SK-N-SH treated with all-trans-retinoic acid at 6 μM for 48 hours (cell line): ENCODE measurements around the gene KCTD5.

ENCODE experiments used
- ATAC-seq: fragments of 200-7000 bp; cut with Tn5 transposase; 3 replicates; pipeline ENCODE4 v1.9.1; 2020; ENCODE audit warnings: mild to moderate bottlenecking, moderate library complexity
- ARNTL ChIP-seq: fragments of 450-650 bp; formaldehyde crosslinking; IDR thresholded peaks from 2 replicates; pipeline ENCODE4 v1.5.0; 2020; ENCODE audit warnings: low read depth, mild to moderate bottlenecking, moderate library complexity, borderline replicate concordance
- BACH2 ChIP-seq: fragments of 250-450 bp; sonication (Bioruptor Pico); IDR thresholded peaks from 2 replicates; pipeline ENCODE4 v1.9.0; 2021; ENCODE audit warnings: mild to moderate bottlenecking, borderline replicate concordance
- CSDC2 ChIP-seq: fragments of 250-450 bp; sonication (Bioruptor Pico); IDR thresholded peaks from 2 replicates; pipeline ENCODE4 v1.5.0; 2020; ENCODE audit warnings: mild to moderate bottlenecking, moderate library complexity
- GLIS3 ChIP-seq: fragments of 250-450 bp; sonication (Bioruptor Pico); IDR thresholded peaks from 2 replicates; pipeline ENCODE4 v1.5.0; 2020; ENCODE audit warnings: mild to moderate bottlenecking, moderate library complexity
- ISL1 ChIP-seq: fragments of 250-450 bp; sonication (Bioruptor Pico); IDR thresholded peaks from 2 replicates; pipeline ENCODE4 v2.1.2; 2022; ENCODE audit warnings: mild to moderate bottlenecking, moderate library complexity
- POU6F1 ChIP-seq: fragments of 250-450 bp; sonication (Bioruptor Pico); IDR thresholded peaks from 2 replicates; pipeline ENCODE4 v1.8.0; 2021; ENCODE audit warnings: low read depth, mild to moderate bottlenecking, moderate library complexity, borderline replicate concordance
- PPARA ChIP-seq: fragments of 250-450 bp; sonication (Bioruptor Pico); IDR thresholded peaks from 2 replicates; pipeline ENCODE4 v1.5.0; 2020; ENCODE audit warnings: mild to moderate bottlenecking, borderline replicate concordance
- RARB ChIP-seq: fragments of 250-450 bp; sonication (Bioruptor Pico); IDR thresholded peaks from 2 replicates; pipeline ENCODE4 v1.8.0; 2021; ENCODE audit warnings: mild to moderate bottlenecking, moderate library complexity
- SNAI2 ChIP-seq: fragments of 250-450 bp; sonication (Bioruptor Pico); IDR thresholded peaks from 2 replicates; pipeline ENCODE4 v1.5.0; 2020; ENCODE audit warnings: mild to moderate bottlenecking, moderate library complexity
- TCF4 ChIP-seq: fragments of 250-450 bp; sonication (Bioruptor Pico); IDR thresholded peaks from 2 replicates; pipeline ENCODE4 v1.8.0; 2021; ENCODE audit warnings: mild to moderate bottlenecking, moderate library complexity, borderline replicate concordance
- TOX ChIP-seq: fragments of 250-450 bp; sonication (Bioruptor Pico); IDR thresholded peaks from 2 replicates; pipeline ENCODE4 v1.8.0; 2021; ENCODE audit warnings: mild to moderate bottlenecking, moderate library complexity, borderline replicate concordance
- ZC3H10 ChIP-seq: fragments of 250-450 bp; sonication (Bioruptor Pico); IDR thresholded peaks from 2 replicates; pipeline ENCODE4 v1.5.1; 2021; ENCODE audit warnings: mild to moderate bottlenecking, moderate library complexity
- ZFP30 ChIP-seq: fragments of 450-650 bp; formaldehyde crosslinking; IDR thresholded peaks from 2 replicates; pipeline ENCODE4 v1.5.0; 2022; ENCODE audit warnings: mild to moderate bottlenecking, moderate library complexity
- ZNF70 ChIP-seq: fragments of 450-650 bp; formaldehyde crosslinking; IDR thresholded peaks from 2 replicates; pipeline ENCODE4 v1.5.0; 2020; ENCODE audit warnings: mild to moderate bottlenecking, moderate library complexity
- ZNF8 ChIP-seq: fragments of 450-650 bp; formaldehyde crosslinking; IDR thresholded peaks from 2 replicates; pipeline ENCODE4 v1.5.0; 2020; ENCODE audit warnings: mild to moderate bottlenecking, moderate library complexity
- TF ChIP-seq, protein P1 (sequence below): fragments of 250-450 bp; sonication (Bioruptor Pico); IDR thresholded peaks from 2 replicates; pipeline ENCODE4 v1.5.0; 2020; ENCODE audit warnings: mild to moderate bottlenecking, moderate library complexity
- TF ChIP-seq, protein P2 (sequence below): fragments of 250-450 bp; sonication (Bioruptor Pico); IDR thresholded peaks from 2 replicates; pipeline ENCODE4 v1.5.1; 2020; ENCODE audit warnings: low read depth, mild to moderate bottlenecking, moderate library complexity
- TF ChIP-seq, protein P3 (sequence below): fragments of 250-450 bp; sonication (Bioruptor Pico); IDR thresholded peaks from 2 replicates; pipeline ENCODE4 v1.5.1; 2021; ENCODE audit warnings: mild to moderate bottlenecking, moderate library complexity
- TF ChIP-seq, protein P4 (sequence below): fragments of 250-450 bp; sonication (Bioruptor Pico); IDR thresholded peaks from 2 replicates; pipeline ENCODE4 v1.8.0; 2020; ENCODE audit warnings: mild to moderate bottlenecking, moderate library complexity, borderline replicate concordance

Gene KCTD5

GRCh38 chr16:2701713-2702437 is 19.6 kb downstream of the KCTD5 start:
- ATAC-seq: no peak
- no peak for TF ChIP-seq PPARA

DNA sequence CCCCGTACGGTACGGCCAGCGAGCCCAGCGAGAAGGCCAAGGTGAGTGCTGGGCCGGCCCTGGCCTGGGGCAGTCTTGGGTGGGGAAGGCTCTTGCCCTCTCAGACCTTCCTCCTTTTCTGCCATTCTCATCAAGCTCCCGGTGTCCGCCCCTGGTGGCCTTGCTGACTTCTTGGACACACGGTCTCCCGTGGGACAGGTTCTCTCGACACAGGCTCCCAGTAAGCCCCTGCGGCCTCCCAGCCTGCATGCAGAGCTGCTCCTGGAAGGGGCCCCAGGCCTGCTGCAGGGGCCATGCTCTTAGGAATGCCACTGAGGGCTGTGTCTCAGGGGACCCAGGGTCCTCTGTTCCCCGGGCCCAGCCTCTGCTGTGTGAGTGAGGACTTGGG is 20.1 kb downstream of the KCTD5 start:
- ATAC-seq: no peak
- TF ChIP-seq POU6F1 (CRISPR knock-in tag): no peak
- TF ChIP-seq, protein P1, sequence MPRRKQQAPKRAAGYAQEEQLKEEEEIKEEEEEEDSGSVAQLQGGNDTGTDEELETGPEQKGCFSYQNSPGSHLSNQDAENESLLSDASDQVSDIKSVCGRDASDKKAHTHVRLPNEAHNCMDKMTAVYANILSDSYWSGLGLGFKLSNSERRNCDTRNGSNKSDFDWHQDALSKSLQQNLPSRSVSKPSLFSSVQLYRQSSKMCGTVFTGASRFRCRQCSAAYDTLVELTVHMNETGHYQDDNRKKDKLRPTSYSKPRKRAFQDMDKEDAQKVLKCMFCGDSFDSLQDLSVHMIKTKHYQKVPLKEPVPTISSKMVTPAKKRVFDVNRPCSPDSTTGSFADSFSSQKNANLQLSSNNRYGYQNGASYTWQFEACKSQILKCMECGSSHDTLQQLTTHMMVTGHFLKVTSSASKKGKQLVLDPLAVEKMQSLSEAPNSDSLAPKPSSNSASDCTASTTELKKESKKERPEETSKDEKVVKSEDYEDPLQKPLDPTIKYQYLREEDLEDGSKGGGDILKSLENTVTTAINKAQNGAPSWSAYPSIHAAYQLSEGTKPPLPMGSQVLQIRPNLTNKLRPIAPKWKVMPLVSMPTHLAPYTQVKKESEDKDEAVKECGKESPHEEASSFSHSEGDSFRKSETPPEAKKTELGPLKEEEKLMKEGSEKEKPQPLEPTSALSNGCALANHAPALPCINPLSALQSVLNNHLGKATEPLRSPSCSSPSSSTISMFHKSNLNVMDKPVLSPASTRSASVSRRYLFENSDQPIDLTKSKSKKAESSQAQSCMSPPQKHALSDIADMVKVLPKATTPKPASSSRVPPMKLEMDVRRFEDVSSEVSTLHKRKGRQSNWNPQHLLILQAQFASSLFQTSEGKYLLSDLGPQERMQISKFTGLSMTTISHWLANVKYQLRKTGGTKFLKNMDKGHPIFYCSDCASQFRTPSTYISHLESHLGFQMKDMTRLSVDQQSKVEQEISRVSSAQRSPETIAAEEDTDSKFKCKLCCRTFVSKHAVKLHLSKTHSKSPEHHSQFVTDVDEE (CRISPR knock-in tag): no peak

GRCh38 chr16:2702871-2703745 is 20.8 kb downstream of the KCTD5 start:
- no peak for TF ChIP-seq RARB
- TF ChIP-seq ZFP30 (CRISPR knock-in tag): no peak
- no peak for TF ChIP-seq ZC3H10 (CRISPR knock-in tag)
- no peak for TF ChIP-seq ARNTL (CRISPR knock-in tag)
- TF ChIP-seq, protein P2, sequence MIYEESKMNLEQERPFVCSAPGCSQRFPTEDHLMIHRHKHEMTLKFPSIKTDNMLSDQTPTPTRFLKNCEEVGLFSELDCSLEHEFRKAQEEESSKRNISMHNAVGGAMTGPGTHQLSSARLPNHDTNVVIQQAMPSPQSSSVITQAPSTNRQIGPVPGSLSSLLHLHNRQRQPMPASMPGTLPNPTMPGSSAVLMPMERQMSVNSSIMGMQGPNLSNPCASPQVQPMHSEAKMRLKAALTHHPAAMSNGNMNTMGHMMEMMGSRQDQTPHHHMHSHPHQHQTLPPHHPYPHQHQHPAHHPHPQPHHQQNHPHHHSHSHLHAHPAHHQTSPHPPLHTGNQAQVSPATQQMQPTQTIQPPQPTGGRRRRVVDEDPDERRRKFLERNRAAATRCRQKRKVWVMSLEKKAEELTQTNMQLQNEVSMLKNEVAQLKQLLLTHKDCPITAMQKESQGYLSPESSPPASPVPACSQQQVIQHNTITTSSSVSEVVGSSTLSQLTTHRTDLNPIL: no peak
- TF ChIP-seq GLIS3 (CRISPR knock-in tag): no peak
- no peak for TF ChIP-seq CSDC2
- TF ChIP-seq ZNF8 (CRISPR knock-in tag): no peak
- TF ChIP-seq, protein P3, sequence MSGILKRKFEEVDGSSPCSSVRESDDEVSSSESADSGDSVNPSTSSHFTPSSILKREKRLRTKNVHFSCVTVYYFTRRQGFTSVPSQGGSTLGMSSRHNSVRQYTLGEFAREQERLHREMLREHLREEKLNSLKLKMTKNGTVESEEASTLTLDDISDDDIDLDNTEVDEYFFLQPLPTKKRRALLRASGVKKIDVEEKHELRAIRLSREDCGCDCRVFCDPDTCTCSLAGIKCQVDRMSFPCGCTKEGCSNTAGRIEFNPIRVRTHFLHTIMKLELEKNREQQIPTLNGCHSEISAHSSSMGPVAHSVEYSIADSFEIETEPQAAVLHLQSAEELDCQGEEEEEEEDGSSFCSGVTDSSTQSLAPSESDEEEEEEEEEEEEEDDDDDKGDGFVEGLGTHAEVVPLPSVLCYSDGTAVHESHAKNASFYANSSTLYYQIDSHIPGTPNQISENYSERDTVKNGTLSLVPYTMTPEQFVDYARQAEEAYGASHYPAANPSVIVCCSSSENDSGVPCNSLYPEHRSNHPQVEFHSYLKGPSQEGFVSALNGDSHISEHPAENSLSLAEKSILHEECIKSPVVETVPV (CRISPR knock-in tag): no peak
- TF ChIP-seq SNAI2 (CRISPR knock-in tag): no peak
- ATAC-seq: no peak

DNA sequence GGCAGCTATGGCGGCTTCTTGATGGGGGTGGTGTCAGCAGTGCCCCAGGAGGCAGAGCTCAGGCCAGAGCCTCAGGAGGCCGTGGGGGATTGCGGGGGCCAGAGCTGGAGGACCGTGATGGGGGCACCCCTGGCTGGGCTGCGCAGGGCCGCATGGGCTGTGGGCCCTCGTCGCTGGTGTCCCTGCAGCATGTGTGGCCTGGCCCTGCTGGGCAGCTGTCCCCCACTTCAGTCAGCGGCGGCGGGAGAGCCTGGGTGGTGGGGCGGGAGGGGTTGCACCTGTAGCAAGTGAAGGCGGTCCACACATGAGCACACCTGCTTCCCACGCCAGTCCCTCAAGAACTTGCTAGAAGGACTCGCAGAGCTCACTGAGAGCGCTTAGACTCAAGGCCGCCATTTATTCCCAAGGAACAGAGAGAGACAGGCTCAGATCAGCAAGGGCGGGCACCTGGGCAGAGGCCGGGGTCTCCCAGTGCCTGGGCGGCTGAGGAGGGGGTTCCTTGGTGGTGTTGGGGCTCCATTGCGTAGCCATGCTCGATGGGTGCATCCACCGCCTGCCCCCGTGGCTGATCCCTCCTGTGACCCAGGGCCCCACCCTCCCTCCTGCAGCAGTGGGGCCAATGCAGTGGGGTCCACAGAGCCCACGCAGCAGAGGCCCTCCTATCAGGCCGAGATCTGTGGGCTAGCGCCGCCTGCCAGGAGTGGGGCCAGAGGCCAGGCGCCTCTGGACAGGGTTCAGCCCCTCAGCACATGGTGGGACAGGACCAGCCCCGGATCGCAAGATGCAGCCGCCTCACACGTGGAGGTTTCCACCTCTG is 22.1 kb downstream of the KCTD5 start:
- no peak for ATAC-seq
- TF ChIP-seq ZNF70 (CRISPR knock-in tag): no peak
- no peak for TF ChIP-seq BACH2 (CRISPR knock-in tag)
- TF ChIP-seq, protein P4, sequence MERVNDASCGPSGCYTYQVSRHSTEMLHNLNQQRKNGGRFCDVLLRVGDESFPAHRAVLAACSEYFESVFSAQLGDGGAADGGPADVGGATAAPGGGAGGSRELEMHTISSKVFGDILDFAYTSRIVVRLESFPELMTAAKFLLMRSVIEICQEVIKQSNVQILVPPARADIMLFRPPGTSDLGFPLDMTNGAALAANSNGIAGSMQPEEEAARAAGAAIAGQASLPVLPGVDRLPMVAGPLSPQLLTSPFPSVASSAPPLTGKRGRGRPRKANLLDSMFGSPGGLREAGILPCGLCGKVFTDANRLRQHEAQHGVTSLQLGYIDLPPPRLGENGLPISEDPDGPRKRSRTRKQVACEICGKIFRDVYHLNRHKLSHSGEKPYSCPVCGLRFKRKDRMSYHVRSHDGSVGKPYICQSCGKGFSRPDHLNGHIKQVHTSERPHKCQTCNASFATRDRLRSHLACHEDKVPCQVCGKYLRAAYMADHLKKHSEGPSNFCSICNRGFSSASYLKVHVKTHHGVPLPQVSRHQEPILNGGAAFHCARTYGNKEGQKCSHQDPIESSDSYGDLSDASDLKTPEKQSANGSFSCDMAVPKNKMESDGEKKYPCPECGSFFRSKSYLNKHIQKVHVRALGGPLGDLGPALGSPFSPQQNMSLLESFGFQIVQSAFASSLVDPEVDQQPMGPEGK (CRISPR knock-in tag): no peak
- no peak for TF ChIP-seq POU6F1 (CRISPR knock-in tag)
- TF ChIP-seq PPARA: no peak
- TF ChIP-seq RARB: no peak
- no peak for TF ChIP-seq SNAI2 (CRISPR knock-in tag)
- no peak for TF ChIP-seq ZNF8 (CRISPR knock-in tag)
- no peak for TF ChIP-seq ZFP30 (CRISPR knock-in tag)
- TF ChIP-seq TOX (CRISPR knock-in tag): no peak
- TF ChIP-seq CSDC2: no peak
- no peak for TF ChIP-seq TCF4 (CRISPR knock-in tag)
- no peak for TF ChIP-seq ZC3H10 (CRISPR knock-in tag)
- TF ChIP-seq ARNTL (CRISPR knock-in tag): no peak
- TF ChIP-seq ISL1 (CRISPR knock-in tag): no peak
